ENCODE measurements around the gene OR9A2.

OR9A2 gene

GRCh38 chr7:143015926-143016490, 10.9 kb downstream of the OR9A2 start:
- H3K27me3 ChIP-seq (ENCODE audit: insufficient read depth, poor library complexity, severe bottlenecking): peaks cover 3% of the 10 kb centered on the region
- no peak for DNase-seq (ENCODE audit: low read depth in 1 of 2, low spot score in 1 of 2)
- H3K4me3 ChIP-seq (replicated peaks; ENCODE audit: insufficient read depth, low read length): no peak overlapping the region
- TF ChIP-seq REST (IDR thresholded peaks at IDR 0.05; ENCODE audit: insufficient replicate concordance, low read depth) (no peak), POLR2AphosphoS5 (IDR thresholded peaks at IDR 0.05; ENCODE audit: low read depth) (no peak), SPI1 (IDR thresholded peaks at IDR 0.05; ENCODE audit: borderline replicate concordance, low read depth) (no peak), GABPA (IDR thresholded peaks at IDR 0.05; ENCODE audit: low read depth) (no peak)
- TF ChIP-seq, protein P1, sequence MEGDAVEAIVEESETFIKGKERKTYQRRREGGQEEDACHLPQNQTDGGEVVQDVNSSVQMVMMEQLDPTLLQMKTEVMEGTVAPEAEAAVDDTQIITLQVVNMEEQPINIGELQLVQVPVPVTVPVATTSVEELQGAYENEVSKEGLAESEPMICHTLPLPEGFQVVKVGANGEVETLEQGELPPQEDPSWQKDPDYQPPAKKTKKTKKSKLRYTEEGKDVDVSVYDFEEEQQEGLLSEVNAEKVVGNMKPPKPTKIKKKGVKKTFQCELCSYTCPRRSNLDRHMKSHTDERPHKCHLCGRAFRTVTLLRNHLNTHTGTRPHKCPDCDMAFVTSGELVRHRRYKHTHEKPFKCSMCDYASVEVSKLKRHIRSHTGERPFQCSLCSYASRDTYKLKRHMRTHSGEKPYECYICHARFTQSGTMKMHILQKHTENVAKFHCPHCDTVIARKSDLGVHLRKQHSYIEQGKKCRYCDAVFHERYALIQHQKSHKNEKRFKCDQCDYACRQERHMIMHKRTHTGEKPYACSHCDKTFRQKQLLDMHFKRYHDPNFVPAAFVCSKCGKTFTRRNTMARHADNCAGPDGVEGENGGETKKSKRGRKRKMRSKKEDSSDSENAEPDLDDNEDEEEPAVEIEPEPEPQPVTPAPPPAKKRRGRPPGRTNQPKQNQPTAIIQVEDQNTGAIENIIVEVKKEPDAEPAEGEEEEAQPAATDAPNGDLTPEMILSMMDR (IDR thresholded peaks at IDR 0.05; ENCODE audit: insufficient read depth, low read length): no peak
- no peak overlapping the region for H3K27ac ChIP-seq (replicated peaks)

DNA sequence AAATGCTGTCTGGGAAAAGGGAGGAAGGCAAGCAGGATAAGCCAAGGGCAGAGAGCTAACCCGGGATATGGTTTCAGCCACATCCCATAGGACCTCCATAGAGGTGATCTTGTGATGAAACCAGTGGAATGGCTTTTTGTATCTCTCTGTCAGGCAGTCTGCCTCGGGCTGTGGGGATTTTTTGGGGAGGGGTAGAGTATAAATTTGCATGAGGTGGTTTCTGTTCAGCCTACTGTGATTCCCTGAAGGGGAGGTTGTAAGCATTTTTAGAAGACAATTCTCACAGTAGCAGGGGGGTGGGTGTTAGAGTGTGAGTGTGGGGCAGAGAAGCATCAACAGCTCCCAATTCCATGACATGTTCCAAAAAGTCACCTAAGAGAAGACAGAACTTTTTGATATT, 11.8 kb downstream of the OR9A2 start:
- H3K27ac ChIP-seq (replicated peaks): no peak overlapping the region

DNA sequence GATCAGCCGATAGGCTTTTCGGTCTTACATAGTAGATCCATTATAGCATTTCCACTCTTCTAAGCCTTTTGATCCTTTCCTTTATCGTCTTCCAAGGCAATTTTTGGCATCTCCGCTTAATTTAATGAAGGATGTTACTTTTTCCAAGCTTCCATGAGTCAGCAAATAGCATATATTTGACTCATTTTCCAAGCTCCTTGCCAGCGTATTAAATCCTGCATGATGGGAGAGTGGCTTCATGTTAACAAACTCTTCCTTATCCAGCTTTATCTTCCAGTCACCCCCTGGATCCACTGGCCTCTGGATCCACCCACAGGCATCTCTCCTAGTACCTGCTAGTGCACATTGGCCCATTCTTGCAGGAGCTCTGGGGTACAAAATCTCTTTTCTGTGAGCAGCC, 13.0 kb downstream of the OR9A2 start:
- H3K4me3 ChIP-seq (replicated peaks; ENCODE audit: insufficient read depth, low read length): no peak overlapping the region
- no peak overlapping the region for H3K27ac ChIP-seq (replicated peaks)
- DNase-seq (ENCODE audit: low read depth in 1 of 2, low spot score in 1 of 2): no peak
- peaks cover 3% of the 10 kb centered on the region for H3K27me3 ChIP-seq (ENCODE audit: insufficient read depth, poor library complexity, severe bottlenecking)
- TF ChIP-seq, protein P1 (IDR thresholded peaks at IDR 0.05; ENCODE audit: insufficient read depth, low read length): no peak
- TF ChIP-seq GABPA (IDR thresholded peaks at IDR 0.05; ENCODE audit: low read depth): no peak
- TF ChIP-seq POLR2AphosphoS5 (IDR thresholded peaks at IDR 0.05; ENCODE audit: low read depth): no peak
- no peak for TF ChIP-seq SPI1 (IDR thresholded peaks at IDR 0.05; ENCODE audit: borderline replicate concordance, low read depth)
- no peak for TF ChIP-seq REST (IDR thresholded peaks at IDR 0.05; ENCODE audit: insufficient replicate concordance, low read depth)

More for the DNA sequence above, 11.8 kb downstream of the OR9A2 start:
- Histone ChIP-seq H3K27me3 (ENCODE audit: insufficient read depth, poor library complexity, severe bottlenecking) (peaks cover 3% of the 10 kb centered on the region), H3K4me3 (replicated peaks; ENCODE audit: insufficient read depth, low read length) (no peak overlapping the region)
- TF ChIP-seq POLR2AphosphoS5 (IDR thresholded peaks at IDR 0.05; ENCODE audit: low read depth) (no peak), SPI1 (IDR thresholded peaks at IDR 0.05; ENCODE audit: borderline replicate concordance, low read depth) (no peak), REST (IDR thresholded peaks at IDR 0.05; ENCODE audit: insufficient replicate concordance, low read depth) (no peak), GABPA (IDR thresholded peaks at IDR 0.05; ENCODE audit: low read depth) (no peak)
- TF ChIP-seq, protein P1 (IDR thresholded peaks at IDR 0.05; ENCODE audit: insufficient read depth, low read length): no peak
- no peak for DNase-seq (ENCODE audit: low read depth in 1 of 2, low spot score in 1 of 2)

All from HL-60 (cell line).